ENCODE measurements around the gene EGLN3. TPM values are rescaled to one million over a fixed set of nuclear protein-coding genes. Genes with fewer than 3 reads are reported as not detected.

The EGLN3 gene
- total RNA-seq, 2 donors from 2014 or later, result 10.8 to 11.4 TPM

GRCh38 chr14:33962016-33962415 lies 11.1 kb upstream of the EGLN3 start:
- no peaks in the 10 kb centered on the region for H3K36me3 ChIP-seq
- H3K9me3 ChIP-seq, result no peaks in the 10 kb centered on the region
- no peaks in the 10 kb centered on the region for H3K4me1 ChIP-seq (ENCODE audit: control insufficient read depth in 1 of 2, low read depth in 2 of 2)
- no peak overlapping the region for H3K4me3 ChIP-seq
- TF ChIP-seq CTCF (IDR thresholded peaks at IDR 0.05), result no peak
- no peak overlapping the region for H3K27ac ChIP-seq
- no peak for DNase-seq (ENCODE audit: low spot score)
- no peaks in the 10 kb centered on the region for H3K27me3 ChIP-seq (replicated peaks; ENCODE audit: insufficient read depth)
- ATAC-seq (ENCODE audit: insufficient number of reproducible peaks, low FRiP score, low read depth), result no peak

GRCh38 chr14:33959692-33960151 lies 8.8 kb upstream of the EGLN3 start:
- no peak overlapping the region for H3K27ac ChIP-seq
- ATAC-seq (ENCODE audit: insufficient number of reproducible peaks, low FRiP score, low read depth) (no peak), DNase-seq (ENCODE audit: low spot score) (no peak)
- no peaks in the 10 kb centered on the region for H3K4me1 ChIP-seq (ENCODE audit: control insufficient read depth in 1 of 2, low read depth in 2 of 2)
- H3K36me3 ChIP-seq, result no peaks in the 10 kb centered on the region
- no peak for TF ChIP-seq CTCF (IDR thresholded peaks at IDR 0.05)
- no peaks in the 10 kb centered on the region for H3K27me3 ChIP-seq (replicated peaks; ENCODE audit: insufficient read depth)
- no peaks in the 10 kb centered on the region for H3K9me3 ChIP-seq
- no peak overlapping the region for H3K4me3 ChIP-seq

GRCh38 chr14:33958605-33959226 lies 7.8 kb upstream of the EGLN3 start:
- DNase-seq (ENCODE audit: low spot score) (no peak), ATAC-seq (ENCODE audit: insufficient number of reproducible peaks, low FRiP score, low read depth) (no peak)
- H3K9me3 ChIP-seq, result no peaks in the 10 kb centered on the region
- no peaks in the 10 kb centered on the region for H3K27me3 ChIP-seq (replicated peaks; ENCODE audit: insufficient read depth)
- no peaks in the 10 kb centered on the region for H3K36me3 ChIP-seq
- H3K4me1 ChIP-seq (ENCODE audit: control insufficient read depth in 1 of 2, low read depth in 2 of 2), result no peaks in the 10 kb centered on the region
- H3K27ac ChIP-seq, result no peak overlapping the region
- TF ChIP-seq CTCF (IDR thresholded peaks at IDR 0.05), result no peak
- no peak overlapping the region for H3K4me3 ChIP-seq

GRCh38 chr14:33957993-33958392 lies 7.1 kb upstream of the EGLN3 start:
- DNase-seq (ENCODE audit: low spot score) (no peak), ATAC-seq (ENCODE audit: insufficient number of reproducible peaks, low FRiP score, low read depth) (no peak)
- no peak for TF ChIP-seq CTCF (IDR thresholded peaks at IDR 0.05)
- Histone ChIP-seq H3K27me3 (replicated peaks; ENCODE audit: insufficient read depth) (no peaks in the 10 kb centered on the region), H3K4me3 (no peak overlapping the region), H3K9me3 (no peaks in the 10 kb centered on the region), H3K36me3 (no peaks in the 10 kb centered on the region), H3K27ac (no peak overlapping the region), H3K4me1 (ENCODE audit: control insufficient read depth in 1 of 2, low read depth in 2 of 2) (no peaks in the 10 kb centered on the region)

- no peaks in the 10 kb centered on the region for H3K27me3 ChIP-seq (replicated peaks; ENCODE audit: insufficient read depth)
- no peaks in the 10 kb centered on the region for H3K36me3 ChIP-seq
- no peak overlapping the region for H3K4me3 ChIP-seq
- no peaks in the 10 kb centered on the region for H3K9me3 ChIP-seq
- ATAC-seq (ENCODE audit: insufficient number of reproducible peaks, low FRiP score, low read depth) (no peak), DNase-seq (ENCODE audit: low spot score) (no peak)
- TF ChIP-seq CTCF (IDR thresholded peaks at IDR 0.05), result no peak
- no peak overlapping the region for H3K27ac ChIP-seq
- H3K4me1 ChIP-seq (ENCODE audit: control insufficient read depth in 1 of 2, low read depth in 2 of 2), result no peaks in the 10 kb centered on the region
Observed at GRCh38 chr14:33957299-33957698, 6.4 kb upstream of the EGLN3 start.
